HG03520 (cell line): ENCODE data around the gene VAMP7.
"Not testable (repeated sequence)": the region's sequence is repeated elsewhere in the genome, so short reads cannot be mapped to it uniquely, and the experiment has no call there.

Experiments used
- ATAC-seq: cut with Tn5 transposase; IDR thresholded peaks from one replicate; pipeline ENCODE4 v1.9.1; 2021; ENCODE audit warnings: mild to moderate bottlenecking, moderate library complexity; ENCODE audit not compliant: unreplicated experiment

VAMP7 gene

DNA sequence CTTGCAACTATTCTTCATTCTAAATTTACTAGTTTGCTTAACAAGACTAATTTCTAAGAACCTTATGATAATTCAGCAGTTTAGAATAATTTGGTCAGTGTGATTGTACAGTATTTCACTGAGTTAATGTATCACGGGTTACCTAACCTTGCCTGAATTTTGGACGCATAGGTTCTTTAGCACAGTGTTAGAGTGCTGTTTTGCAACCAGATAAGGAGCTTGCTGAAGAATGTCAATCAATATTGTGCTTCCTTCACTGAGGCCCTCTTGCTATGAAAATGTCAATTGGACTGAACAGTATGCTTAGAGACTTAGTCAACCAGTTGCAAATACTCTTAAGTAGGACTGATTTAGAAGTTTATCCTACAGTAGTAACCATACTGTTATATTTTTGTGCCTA lies 19.6 kb downstream of the VAMP7 start:
- ATAC-seq = no peak

DNA sequence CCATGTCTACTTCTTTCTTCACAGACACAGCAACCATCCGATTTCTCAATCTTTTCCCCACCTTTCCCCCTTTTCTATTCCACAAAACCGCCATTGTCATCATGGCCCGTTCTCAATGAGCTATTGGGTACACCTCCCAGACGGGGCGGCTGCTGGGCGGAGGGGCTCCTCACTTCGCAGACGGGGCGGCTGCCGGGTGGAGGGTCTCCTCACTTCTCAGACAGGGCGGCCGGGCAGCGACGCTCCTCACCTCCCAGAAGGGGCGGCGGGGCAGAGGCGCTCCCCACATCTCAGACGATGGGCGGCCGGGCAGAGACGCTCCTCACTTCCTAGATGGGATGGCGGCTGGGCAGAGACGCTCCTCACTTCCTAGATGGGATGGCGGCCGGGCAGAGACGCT lies 26.5 kb downstream of the VAMP7 start:
- not testable (repeated sequence) for ATAC-seq

- no peak for ATAC-seq
These were observed 42.1 kb downstream of the VAMP7 start for GRCh38 chrX:155923200-155923599.

GRCh38 chrX:155930852-155931618 lies 49.9 kb downstream of the VAMP7 start:
- ATAC-seq = not testable (repeated sequence)

- no peak for ATAC-seq
These were observed 57.0 kb downstream of the VAMP7 start for GRCh38 chrX:155938132-155938531.

- no peak for ATAC-seq
These were observed 68.0 kb downstream of the VAMP7 start for GRCh38 chrX:155949098-155949497.

DNA sequence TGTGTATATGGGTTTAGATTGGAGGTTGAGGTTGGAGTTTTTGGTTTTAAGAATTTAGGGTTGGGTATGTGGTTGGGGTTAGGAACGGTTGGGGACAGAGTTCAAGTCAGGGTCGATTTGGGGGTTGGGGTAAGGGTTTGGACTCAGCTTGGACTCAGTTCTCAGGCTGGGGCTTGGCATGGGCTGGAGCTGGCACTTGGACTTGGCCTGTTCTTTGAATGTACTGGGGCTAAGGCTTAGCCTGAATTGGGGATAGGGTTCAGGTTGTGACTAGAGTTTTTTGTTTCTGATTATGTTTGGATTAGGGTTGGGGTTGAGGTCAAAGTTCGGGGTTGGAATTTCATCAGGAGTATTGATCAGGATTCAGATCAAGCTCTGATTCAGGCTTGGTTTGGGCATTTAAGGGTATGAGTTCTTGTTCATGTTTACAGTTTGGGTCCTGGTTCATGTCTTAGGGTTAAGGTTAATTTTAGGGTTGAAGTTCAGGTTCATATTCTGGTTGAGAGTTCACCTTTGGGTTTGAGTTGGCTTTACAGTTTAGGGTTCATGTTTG lies 70.2 kb downstream of the VAMP7 start:
- ATAC-seq = no peak

GRCh38 chrX:155953055-155953454 lies 71.9 kb downstream of the VAMP7 start:
- ATAC-seq = no peak

- ATAC-seq = no peak
These were observed 73.6 kb downstream of the VAMP7 start for GRCh38 chrX:155954793-155955192.

DNA sequence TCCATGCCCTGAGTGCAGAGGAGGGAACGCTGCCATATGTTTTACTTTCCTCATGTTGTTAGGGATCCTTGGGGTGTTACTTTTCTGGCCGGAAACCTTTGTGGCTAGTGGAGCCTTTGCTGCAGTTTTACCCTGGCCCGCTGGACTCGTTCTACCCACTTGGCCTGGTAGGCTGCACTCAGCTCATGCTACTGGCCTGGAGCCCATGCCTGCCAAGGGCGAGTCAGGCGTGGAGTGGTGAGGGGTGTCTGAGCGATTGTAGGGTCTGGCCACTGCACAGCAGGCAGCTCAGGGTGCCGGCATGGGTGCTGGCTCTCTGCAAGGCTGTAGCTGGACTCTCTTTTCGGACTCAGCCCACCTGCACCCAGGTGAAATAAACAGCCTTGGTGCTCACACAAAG lies 75.0 kb downstream of the VAMP7 start:
- no peak for ATAC-seq

DNA sequence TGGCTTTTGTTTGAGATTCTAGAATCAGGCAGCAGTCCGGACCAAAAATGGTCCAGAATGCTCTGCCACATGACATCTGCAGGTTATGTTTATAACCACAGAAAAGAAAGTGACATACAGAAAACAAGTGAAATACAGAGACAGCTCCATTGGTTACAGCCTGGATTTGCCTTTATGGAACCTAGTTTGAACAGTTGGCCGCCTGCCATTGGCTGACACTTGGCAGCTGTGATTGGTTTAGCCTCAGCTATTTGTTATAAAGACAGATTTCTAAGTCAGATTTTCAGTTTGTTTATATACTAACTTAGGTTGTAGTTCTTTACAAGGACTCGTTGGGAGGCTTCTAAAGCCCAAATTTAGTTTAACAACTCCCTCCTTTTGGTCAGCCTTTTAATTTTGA lies 75.5 kb downstream of the VAMP7 start:
- ATAC-seq = no peak

GRCh38 chrX:155957843-155958242 lies 76.7 kb downstream of the VAMP7 start:
- no peak for ATAC-seq

DNA sequence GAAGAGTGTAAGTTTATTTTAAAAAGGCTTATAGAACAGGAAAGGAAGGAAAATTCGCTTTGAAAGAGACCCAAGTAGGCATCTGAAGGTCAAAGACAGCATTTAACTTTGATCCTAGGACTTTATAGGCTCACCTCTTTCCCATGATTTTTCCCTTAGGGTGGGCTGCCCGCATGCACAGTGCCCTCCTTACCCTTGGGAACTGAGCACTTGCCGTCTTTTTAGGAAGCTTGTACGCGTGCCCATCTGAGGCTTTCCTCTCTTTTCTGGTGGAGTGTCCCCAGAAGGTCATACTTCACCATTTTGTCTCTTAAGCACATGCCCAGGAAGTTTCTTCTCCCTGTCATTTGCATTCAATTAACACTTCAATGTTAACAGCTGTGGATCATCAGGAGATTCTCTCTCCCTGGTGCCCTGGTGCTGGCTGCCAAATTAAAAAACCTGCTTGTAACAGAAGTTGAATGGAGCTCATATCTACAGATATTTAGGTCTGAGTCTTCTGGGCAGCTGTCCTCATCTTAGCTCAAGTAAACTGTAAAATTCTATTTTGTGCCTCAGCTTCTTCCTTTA lies 78.0 kb downstream of the VAMP7 start:
- no peak for ATAC-seq

- ATAC-seq = no peak
These were observed 81.8 kb downstream of the VAMP7 start for GRCh38 chrX:155962906-155963305.

- ATAC-seq = no peak
These were observed 85.7 kb downstream of the VAMP7 start for GRCh38 chrX:155966876-155967275.

DNA sequence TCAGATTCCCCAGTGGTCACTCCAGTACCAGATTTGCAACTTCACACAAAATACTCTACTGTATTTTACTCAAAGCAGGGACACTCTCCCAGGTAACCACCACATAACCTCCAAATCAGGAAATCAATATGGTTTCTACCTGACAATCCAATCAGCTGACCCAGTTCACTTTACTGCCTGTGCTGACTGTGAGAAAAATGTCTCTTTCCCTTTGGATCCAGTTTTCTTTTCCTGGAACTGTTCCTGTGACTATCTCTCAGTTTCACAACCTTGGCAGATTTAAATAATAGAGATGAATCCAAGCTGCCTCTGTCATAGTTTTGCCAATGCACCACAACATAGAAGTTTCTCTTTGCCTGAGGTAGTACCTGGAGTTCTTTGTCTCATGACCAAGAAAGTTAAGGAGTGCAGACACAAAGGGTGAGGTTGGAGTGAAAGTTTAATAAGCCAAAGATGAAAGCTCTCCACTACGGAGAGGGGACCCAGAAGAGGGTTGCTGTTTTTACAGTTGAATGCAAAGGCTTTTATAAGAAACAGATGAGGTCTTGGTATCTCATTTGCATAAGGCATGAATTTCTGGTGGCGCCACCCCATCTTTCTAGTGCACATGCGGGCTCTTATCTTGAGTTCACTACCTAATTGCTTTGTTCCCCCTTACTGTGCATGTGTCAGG lies 86.6 kb downstream of the VAMP7 start:
- ATAC-seq = no peak

GRCh38 chrX:155968326-155968661 lies 87.1 kb downstream of the VAMP7 start:
- ATAC-seq = no peak

DNA sequence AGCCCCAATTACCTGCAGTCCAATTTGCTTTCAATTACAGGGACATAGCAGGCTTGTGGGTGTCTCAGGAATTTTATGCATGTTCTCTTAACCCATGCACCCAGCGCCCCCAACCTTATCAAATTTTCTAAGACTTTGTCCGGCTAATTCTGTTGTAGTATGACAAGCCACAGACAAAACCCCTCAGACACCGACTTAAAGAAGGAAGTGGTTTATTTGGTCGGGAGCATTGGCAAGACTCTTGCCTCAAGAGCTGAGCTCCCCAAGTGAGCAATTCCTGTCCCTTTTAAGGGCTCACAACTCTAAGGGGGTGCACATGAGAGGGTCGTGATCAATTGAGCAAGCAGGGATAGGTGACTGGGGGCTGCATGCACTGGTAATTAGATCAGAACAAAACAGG lies 87.6 kb downstream of the VAMP7 start:
- ATAC-seq = no peak

GRCh38 chrX:155971658-155972057 lies 90.5 kb downstream of the VAMP7 start:
- not testable (repeated sequence) for ATAC-seq

DNA sequence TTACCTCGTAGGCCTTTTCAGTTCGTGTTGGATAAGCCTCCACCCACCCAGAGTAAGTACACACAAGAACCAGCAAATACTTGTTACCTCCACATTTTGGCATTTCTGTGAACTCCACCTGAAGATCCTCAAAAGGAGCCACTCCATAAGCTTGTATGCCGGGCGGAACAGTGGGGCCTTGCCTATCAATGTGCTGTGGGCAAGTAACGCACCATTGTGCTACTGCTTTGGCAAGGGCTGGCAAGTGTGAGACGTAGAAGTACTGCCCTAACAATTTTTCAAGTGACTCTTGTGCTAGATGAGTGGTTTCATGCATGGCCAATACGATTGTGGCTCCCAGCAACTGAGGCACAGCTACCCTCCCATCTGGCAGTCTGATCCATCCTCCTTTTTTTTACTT lies 91.1 kb downstream of the VAMP7 start:
- not testable (repeated sequence) for ATAC-seq

GRCh38 chrX:155983326-155983725 lies 102.2 kb downstream of the VAMP7 start:
- no peak for ATAC-seq

GRCh38 chrX:155985208-155985607 lies 104.1 kb downstream of the VAMP7 start:
- ATAC-seq = no peak
